ENCODE results near the gene NPAS1. TPM values are rescaled to one million over a fixed set of nuclear protein-coding genes. Genes with fewer than 3 reads are reported as not detected.

The NPAS1 gene
- total and polyA plus RNA-seq, 2 experiments from 2014 or later: 5.6 to 9.8 TPM

- Histone ChIP-seq H2AFZ (no peak overlapping the region), H3K4me2 (no peak overlapping the region), H3K4me3 (no peak overlapping the region), H3K27ac (ENCODE audit: low read depth) (no peak overlapping the region), H3F3A (replicated peaks; ENCODE audit: low read depth) (peaks cover 10% of the 10 kb centered on the region), H3K36me3 (ENCODE audit: insufficient read depth) (0 out of 2 replicates have a peak, but pooled peaks cover 5% of the 10 kb centered on the region), H3K79me2 (replicated peaks; ENCODE audit: insufficient read depth) (no peaks in the 10 kb centered on the region), H3K9me2 (ENCODE audit: insufficient read depth) (no peaks in the 10 kb centered on the region), H3K27me3 (ENCODE audit: insufficient read depth) (no peaks in the 10 kb centered on the region), H4K20me1 (replicated peaks; ENCODE audit: insufficient read depth) (no peaks in the 10 kb centered on the region; the same call in 1 of the 2 replicates), H3K4me1 (ENCODE audit: insufficient read depth) (peaks cover 8% of the 10 kb centered on the region)
- Mint-ChIP-seq H3K9me3 (no peaks in the 10 kb centered on the region), H3K36me3 (ENCODE audit: low read depth) (peaks cover 37% of the 10 kb centered on the region), H3K27me3 (ENCODE audit: insufficient read depth, low read depth, poor library complexity) (peaks cover 3% of the 10 kb centered on the region), H3K4me1 (peaks cover 14% of the 10 kb centered on the region), H3K4me3 (no peak overlapping the region), H3K27ac (peak overlapping the region; percentile 43)
- ATAC-seq: no peak
- no peak for DNase-seq (ENCODE audit: low spot score)
- TF ChIP-seq ZNF114 (CRISPR knock-in tag; IDR thresholded peaks at IDR 0.05): no peak
- no peak for TF ChIP-seq ZNF331 (CRISPR knock-in tag; IDR thresholded peaks at IDR 0.05; ENCODE audit: low read depth)
- TF ChIP-seq STAT1 (IDR thresholded peaks at IDR 0.05; ENCODE audit: unreplicated experiment): no peak
- TF ChIP-seq JUNB (IDR thresholded peaks at IDR 0.05; ENCODE audit: unreplicated experiment): no peak
- no peak for TF ChIP-seq CTCF (conservative IDR thresholded peaks at IDR 0.05; ENCODE audit: low read depth in 2 of 2)
- no peak for TF ChIP-seq ZNF462 (CRISPR knock-in tag; IDR thresholded peaks at IDR 0.05)
- no peak for TF ChIP-seq ETS1 (IDR thresholded peaks at IDR 0.05)
- TF ChIP-seq CREB1 (CRISPR knock-in tag; IDR thresholded peaks at IDR 0.05; ENCODE audit: low read depth): no peak
- no peak for TF ChIP-seq EZH2phosphoT487 (IDR thresholded peaks at IDR 0.05; ENCODE audit: unreplicated experiment)
- no peak for TF ChIP-seq REST (IDR thresholded peaks at IDR 0.05; ENCODE audit: unreplicated experiment)
- TF ChIP-seq NANOG (IDR thresholded peaks at IDR 0.05; ENCODE audit: borderline replicate concordance): no peak
- TF ChIP-seq EZH2 (IDR thresholded peaks at IDR 0.05; ENCODE audit: low read depth, unreplicated experiment): no peak
- no peak for TF ChIP-seq POLR2AphosphoS5 (IDR thresholded peaks at IDR 0.05; ENCODE audit: low read depth)
Observed at GRCh38 chr19:46993622-46994021, 26.0 kb upstream of the NPAS1 start.

Measured in GM23338 (cell line).